ENCODE measurements around the gene HYPK. TPM values are rescaled to one million over a fixed set of nuclear protein-coding genes. Genes with fewer than 3 reads are reported as not detected.

The HYPK gene
- total RNA-seq, 1 experiment from 2014 or later, result 20.6 TPM

GRCh38 chr15:43792761-43793476 is 7.5 kb upstream of the HYPK start:
- ATAC-seq (no peak), DNase-seq (ENCODE audit: low read depth, low spot score) (no peak)
- H3K9ac ChIP-seq (ENCODE audit: low read length), result peak overlapping the region; percentile 100
- peak overlapping the region; percentile 99 to 100 for H3K4me3 ChIP-seq (replicated peaks in 1 of 2; ENCODE audit: low read depth in 1 of 2, low read length in 2 of 2)
- H2AFZ ChIP-seq (ENCODE audit: low read depth, low read length, poor library complexity, severe bottlenecking), result no peak overlapping the region
- H3K9me2 ChIP-seq (ENCODE audit: insufficient read depth), result no peaks in the 10 kb centered on the region
- POLR2A ChIA-PET, result interaction anchor here (2.9 kb wide), 1 partner anchor 16 kb away, joined by 8 read pairs; the partner anchor contains the start of gene ELL3
- no peaks in the 10 kb centered on the region for H4K20me1 ChIP-seq (ENCODE audit: insufficient read depth)
- H3K27me3 ChIP-seq (ENCODE audit: insufficient read depth, low read length), result no peaks in the 10 kb centered on the region
- H3K4me2 ChIP-seq (ENCODE audit: low read length), result peak overlapping the region; percentile 97
- H3K27ac ChIP-seq (ENCODE audit: low read depth, low read length), result peak overlapping the region; percentile 93
- H3K36me3 ChIP-seq (ENCODE audit: control insufficient read depth in 1 of 2, insufficient read depth in 2 of 2, low read length in 2 of 2), result peaks cover 28 to 40% of the 10 kb centered on the region in 2 experiments
- no TSS peak for BruUV-seq (replicated peaks)
- H3K79me2 ChIP-seq (ENCODE audit: insufficient read depth, low read length), result peaks cover 37% of the 10 kb centered on the region
- peak; percentile 37; the same call in 1 of the 2 replicates for TF ChIP-seq ZFX (IDR thresholded peaks at IDR 0.05)
- no peak for TF ChIP-seq SP1 (IDR thresholded peaks at IDR 0.05; ENCODE audit: low read depth)
- intact Hi-C loops (cut with micrococcal nuclease), result no loop called here
- peaks cover 13 to 17% of the 10 kb centered on the region in 2 experiments for H3K4me1 ChIP-seq (ENCODE audit: control insufficient read depth in 1 of 2, insufficient read depth in 2 of 2, low read length in 2 of 2)
- CTCF ChIA-PET, result no interaction called here
- H3K9me3 ChIP-seq (ENCODE audit: control insufficient read depth in 1 of 2, insufficient read depth in 1 of 2, low read depth in 1 of 2, low read length in 2 of 2), result no peaks in the 10 kb centered on the region
- RAD21 ChIA-PET (ENCODE audit: low non-redundant PET in 1 of 2, low total read pairs in 2 of 2, uncharacterized antibody in 2 of 2, unreplicated experiment in 2 of 2), result no interaction called here

- ATAC-seq (no peak), DNase-seq (ENCODE audit: low read depth, low spot score) (no peak)
- Histone ChIP-seq H3K27me3 (ENCODE audit: insufficient read depth, low read length) (no peaks in the 10 kb centered on the region), H4K20me1 (ENCODE audit: insufficient read depth) (no peaks in the 10 kb centered on the region), H3K27ac (ENCODE audit: low read depth, low read length) (peak overlapping the region; percentile 93; the same call in 1 of the 2 replicates), H3K4me3 (replicated peaks in 1 of 2; ENCODE audit: low read depth in 1 of 2, low read length in 2 of 2) (peak overlapping the region; percentile 99 to 100), H3K4me1 (ENCODE audit: control insufficient read depth in 1 of 2, insufficient read depth in 2 of 2, low read length in 2 of 2) (peaks cover 13 to 17% of the 10 kb centered on the region in 2 experiments), H3K9me2 (ENCODE audit: insufficient read depth) (no peaks in the 10 kb centered on the region), H3K4me2 (ENCODE audit: low read length) (peak overlapping the region; percentile 97), H3K9ac (ENCODE audit: low read length) (peak overlapping the region; percentile 100), H2AFZ (ENCODE audit: low read depth, low read length, poor library complexity, severe bottlenecking) (no peak overlapping the region), H3K9me3 (ENCODE audit: control insufficient read depth in 1 of 2, insufficient read depth in 1 of 2, low read depth in 1 of 2, low read length in 2 of 2) (no peaks in the 10 kb centered on the region), H3K79me2 (ENCODE audit: insufficient read depth, low read length) (peaks cover 37% of the 10 kb centered on the region), H3K36me3 (ENCODE audit: control insufficient read depth in 1 of 2, insufficient read depth in 2 of 2, low read length in 2 of 2) (peaks cover 30 to 40% of the 10 kb centered on the region in 2 experiments)
- intact Hi-C loops (cut with micrococcal nuclease), result no loop called here
- TF ChIP-seq ZNF274 (IDR thresholded peaks at IDR 0.05; ENCODE audit: low read depth, low read length), result no peak
- TF ChIP-seq RAD21 (IDR thresholded peaks at IDR 0.05; ENCODE audit: low read depth), result no peak
- TF ChIP-seq POLR2A (IDR thresholded peaks at IDR 0.05; ENCODE audit: borderline replicate concordance, extremely low read depth, insufficient read depth, insufficient read length), result no peak
- no peak for TF ChIP-seq POLR2AphosphoS5 (IDR thresholded peaks at IDR 0.05; ENCODE audit: low read depth, low read length)
- TF ChIP-seq YY1 (IDR thresholded peaks at IDR 0.05; ENCODE audit: extremely low read depth, insufficient replicate concordance, low read depth, low read length), result no peak
- no peak for TF ChIP-seq ZFX (IDR thresholded peaks at IDR 0.05)
- no peak for TF ChIP-seq CTCF (IDR thresholded peaks at IDR 0.05 in 2 of 3, conservative IDR thresholded peaks at IDR 0.05 in 1 of 3; ENCODE audit: borderline replicate concordance in 1 of 3, insufficient read depth in 1 of 3, low read depth in 2 of 3, low read length in 2 of 3)
- no peak for TF ChIP-seq FOSL1 (IDR thresholded peaks at IDR 0.05; ENCODE audit: low read depth)
- TF ChIP-seq, protein P1, sequence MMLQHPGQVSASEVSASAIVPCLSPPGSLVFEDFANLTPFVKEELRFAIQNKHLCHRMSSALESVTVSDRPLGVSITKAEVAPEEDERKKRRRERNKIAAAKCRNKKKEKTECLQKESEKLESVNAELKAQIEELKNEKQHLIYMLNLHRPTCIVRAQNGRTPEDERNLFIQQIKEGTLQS (IDR thresholded peaks at IDR 0.05), result no peak
- no peak for TF ChIP-seq EZH2 (IDR thresholded peaks at IDR 0.05)
- no peak for TF ChIP-seq CBX3 (IDR thresholded peaks at IDR 0.05; ENCODE audit: low read depth)
- RAD21 ChIA-PET (ENCODE audit: low non-redundant PET in 1 of 2, low total read pairs in 2 of 2, uncharacterized antibody in 2 of 2, unreplicated experiment in 2 of 2), result no interaction called here
- POLR2A ChIA-PET, result interaction anchor here (2.9 kb wide), 1 partner anchor 17 kb away, joined by 8 read pairs; the partner anchor contains the start of gene ELL3
- BruUV-seq (replicated peaks), result no TSS peak
- CTCF ChIA-PET, result no interaction called here
These were observed 6.8 kb upstream of the HYPK start for GRCh38 chr15:43793647-43794046.

Data from HCT116 (cell line).